Left forelimb (tissue), 1 donor: Measurements from ENCODE around the gene TMEM187.

Experiments
- DNase-seq: peaks from one replicate; pipeline ENCODE4 v3.0.0-alpha.2; 2018; ENCODE audit warnings: low spot score

The TMEM187 gene

GRCh38 chrX:153955228-153955732 is 17.3 kb upstream of the TMEM187 start:
- no peak for DNase-seq

DNA sequence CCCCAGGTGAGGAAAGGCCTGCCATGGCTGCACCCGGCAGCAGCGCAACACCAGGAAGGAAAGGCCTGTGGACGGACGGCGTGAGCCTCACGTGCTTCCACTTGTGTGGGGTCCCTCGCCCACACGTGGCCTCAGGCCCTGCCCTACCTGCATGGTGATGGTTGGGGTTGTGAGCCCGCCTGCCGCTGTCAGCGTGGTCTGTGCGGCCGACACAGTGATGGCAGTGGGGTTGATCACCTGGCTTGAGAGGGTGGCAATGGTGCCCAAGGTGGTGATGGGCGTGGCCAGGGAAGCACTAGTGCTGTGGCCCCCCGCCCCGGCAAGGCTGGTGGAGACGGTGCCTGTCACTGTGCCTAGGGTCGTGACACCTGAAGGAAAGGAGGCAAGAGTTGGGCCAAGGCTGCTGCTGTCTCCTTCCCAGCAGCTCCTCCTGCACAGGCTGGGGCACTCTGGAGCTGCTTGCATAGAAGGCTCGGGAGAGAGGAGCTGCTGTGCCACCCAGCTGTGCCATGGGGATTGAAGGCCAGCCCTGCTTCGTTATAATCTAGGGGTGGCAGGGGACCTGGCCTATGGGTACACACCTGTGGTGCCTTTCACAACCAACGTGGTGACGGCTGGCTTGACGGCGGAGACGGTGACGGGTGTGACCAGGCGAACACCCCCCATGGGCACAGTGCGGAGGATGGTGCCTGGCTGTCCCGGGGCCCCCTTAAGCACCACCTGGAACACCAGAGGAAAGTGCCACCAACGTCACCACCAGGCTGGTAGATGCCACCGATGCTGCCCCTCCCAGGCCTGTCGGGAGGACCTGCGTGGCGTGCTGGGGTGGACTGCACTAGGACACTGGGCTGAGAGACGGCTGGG is 16.3 kb upstream of the TMEM187 start:
- DNase-seq = no peak

DNA sequence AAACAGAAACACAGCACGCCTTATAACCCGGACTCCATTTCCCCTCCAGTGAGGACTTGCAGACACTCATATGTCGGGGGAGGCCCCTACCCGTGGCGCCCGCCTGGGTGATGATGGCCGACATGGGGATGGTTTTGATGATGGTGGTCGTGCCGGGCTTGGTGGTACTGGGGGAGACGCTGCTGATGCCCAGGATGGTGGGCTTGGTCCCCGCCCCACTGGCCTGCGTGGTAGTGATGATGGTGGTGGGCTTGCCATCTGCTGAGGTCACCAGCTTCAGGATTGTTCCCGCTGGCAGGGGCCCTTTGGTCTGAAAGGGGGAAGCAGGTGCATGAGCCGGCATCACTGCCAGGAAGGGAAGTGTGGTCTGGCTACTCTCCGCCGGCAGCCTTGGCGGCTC is 15.3 kb upstream of the TMEM187 start:
- no peak for DNase-seq

- DNase-seq = no peak
Observed at GRCh38 chrX:153958605-153959004, 13.9 kb upstream of the TMEM187 start.

GRCh38 chrX:153959649-153960048 is 12.9 kb upstream of the TMEM187 start:
- no peak for DNase-seq

DNA sequence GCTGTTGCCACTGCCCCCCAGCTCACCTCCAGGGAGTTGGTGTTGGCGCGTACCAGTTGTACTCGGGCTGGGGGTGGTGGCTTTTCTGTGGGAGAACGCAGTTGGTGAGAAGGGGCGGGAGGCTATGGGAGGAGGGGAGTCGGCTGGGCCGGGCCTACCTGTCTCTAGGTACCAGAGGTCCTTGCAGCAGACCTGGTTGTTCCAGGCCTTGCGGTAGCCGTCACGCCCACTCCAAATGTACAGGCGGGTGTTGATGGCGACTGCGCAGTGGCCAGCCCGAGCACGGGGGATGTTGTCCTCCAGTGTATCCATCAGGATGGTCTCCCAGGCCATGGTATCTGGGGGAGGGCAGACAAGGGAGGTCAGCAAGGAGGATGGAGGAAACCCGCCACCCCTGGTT is 12.5 kb upstream of the TMEM187 start:
- no peak for DNase-seq

GRCh38 chrX:153960786-153961185 is 11.8 kb upstream of the TMEM187 start:
- no peak for DNase-seq

GRCh38 chrX:153961292-153961691 is 11.3 kb upstream of the TMEM187 start:
- no peak for DNase-seq

GRCh38 chrX:153963546-153963945 is 9.0 kb upstream of the TMEM187 start:
- no peak for DNase-seq

- no peak for DNase-seq
Observed at GRCh38 chrX:153964105-153964504, 8.4 kb upstream of the TMEM187 start.

- DNase-seq = no peak
Observed at GRCh38 chrX:153965406-153965805, 7.1 kb upstream of the TMEM187 start.

GRCh38 chrX:153966283-153966688 is 6.3 kb upstream of the TMEM187 start:
- no peak for DNase-seq

DNA sequence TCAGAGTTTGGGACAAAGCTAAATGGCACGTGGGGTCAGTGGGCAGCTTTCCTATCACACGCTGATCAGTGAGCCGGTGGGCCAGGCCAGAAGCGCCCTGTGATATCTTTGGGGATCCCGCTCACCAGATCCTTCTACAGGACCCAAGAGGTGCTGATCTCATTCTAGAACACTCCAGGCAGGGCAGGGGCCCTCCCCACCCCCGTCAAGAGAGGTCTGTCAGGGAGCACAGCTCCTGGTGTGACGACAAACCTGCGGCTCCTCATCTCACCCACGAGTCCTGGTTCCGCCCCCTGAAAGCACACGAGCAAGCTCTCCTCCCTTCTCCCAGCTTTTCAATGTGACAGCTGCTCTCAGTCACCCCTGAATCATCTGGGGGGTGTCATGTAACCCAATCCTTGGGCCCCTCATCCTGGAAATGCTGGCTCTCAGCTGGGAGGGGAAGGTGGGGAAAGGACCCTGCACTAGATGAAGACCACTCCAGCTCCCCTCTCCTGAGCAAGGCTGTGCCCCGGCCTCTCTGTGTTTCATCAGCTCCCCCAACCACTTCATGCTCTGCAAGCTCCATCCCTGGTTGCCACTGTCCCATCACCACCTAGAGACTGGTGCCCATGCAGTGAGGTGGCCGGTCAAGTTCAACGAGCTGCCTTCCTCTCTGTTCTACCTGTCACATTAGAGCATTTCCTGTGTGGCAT is 5.6 kb upstream of the TMEM187 start:
- no peak for DNase-seq

- no peak for DNase-seq
Observed at GRCh38 chrX:153967536-153968224, 4.9 kb upstream of the TMEM187 start.

- no peak for DNase-seq
Observed at GRCh38 chrX:153968255-153968654, 4.3 kb upstream of the TMEM187 start.

DNA sequence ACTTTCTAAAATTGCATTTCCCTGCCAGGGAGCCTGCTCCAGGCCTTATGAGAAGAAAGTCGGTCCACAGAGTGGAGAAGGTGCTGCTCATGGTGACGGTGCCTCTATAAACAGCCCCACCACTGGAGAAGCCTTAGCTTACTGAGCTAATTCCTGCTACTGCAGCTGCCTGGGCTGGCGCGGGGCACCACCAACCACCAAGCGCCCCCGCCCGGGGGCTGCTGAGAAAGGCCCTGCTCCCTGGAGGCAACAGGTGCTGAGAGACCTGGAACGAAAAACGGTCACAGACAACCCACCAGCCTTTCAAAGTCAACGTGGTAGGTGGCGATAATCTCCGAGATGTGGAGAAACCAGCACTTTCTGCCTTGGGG is 3.8 kb upstream of the TMEM187 start:
- no peak for DNase-seq

DNA sequence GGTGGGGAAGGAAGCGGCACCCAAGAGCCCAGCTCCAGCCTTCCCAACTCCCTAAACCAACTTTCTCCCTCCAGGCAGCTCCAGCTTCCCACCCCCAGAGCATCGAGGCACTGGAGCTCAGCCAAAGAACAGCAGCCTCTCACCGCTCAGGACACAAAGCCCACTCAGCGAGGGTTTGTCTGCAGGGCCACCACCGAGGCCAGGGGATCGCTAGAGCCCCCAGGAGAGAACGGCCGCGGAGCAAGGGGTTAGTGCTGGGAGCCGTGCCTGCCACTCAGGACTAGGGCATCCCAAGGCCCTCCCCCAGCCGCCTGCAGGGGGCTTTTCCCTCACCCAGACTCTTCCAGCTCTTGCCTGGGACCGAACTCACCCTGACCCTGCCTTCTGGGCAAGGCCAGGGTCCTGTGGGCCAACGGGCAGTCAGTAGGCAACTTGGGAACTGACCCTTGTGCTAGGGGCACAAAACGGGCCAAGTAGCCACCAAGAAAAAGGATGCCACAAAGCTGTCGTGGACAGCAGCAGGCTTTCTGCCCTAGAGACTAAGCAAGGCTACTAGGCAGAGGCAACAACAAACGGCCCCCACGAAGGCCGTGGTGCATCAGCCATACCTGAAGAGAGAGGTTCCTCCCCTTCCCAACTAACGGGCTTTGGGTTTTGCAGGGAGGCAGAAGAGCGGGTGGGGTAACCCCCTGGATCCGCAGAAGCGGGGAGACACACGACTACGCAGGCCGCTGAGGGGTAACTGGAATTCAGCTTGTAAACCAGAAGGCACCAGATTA is 3.2 kb upstream of the TMEM187 start:
- no peak for DNase-seq

GRCh38 chrX:153969904-153970356 is 2.6 kb upstream of the TMEM187 start:
- DNase-seq = no peak

DNA sequence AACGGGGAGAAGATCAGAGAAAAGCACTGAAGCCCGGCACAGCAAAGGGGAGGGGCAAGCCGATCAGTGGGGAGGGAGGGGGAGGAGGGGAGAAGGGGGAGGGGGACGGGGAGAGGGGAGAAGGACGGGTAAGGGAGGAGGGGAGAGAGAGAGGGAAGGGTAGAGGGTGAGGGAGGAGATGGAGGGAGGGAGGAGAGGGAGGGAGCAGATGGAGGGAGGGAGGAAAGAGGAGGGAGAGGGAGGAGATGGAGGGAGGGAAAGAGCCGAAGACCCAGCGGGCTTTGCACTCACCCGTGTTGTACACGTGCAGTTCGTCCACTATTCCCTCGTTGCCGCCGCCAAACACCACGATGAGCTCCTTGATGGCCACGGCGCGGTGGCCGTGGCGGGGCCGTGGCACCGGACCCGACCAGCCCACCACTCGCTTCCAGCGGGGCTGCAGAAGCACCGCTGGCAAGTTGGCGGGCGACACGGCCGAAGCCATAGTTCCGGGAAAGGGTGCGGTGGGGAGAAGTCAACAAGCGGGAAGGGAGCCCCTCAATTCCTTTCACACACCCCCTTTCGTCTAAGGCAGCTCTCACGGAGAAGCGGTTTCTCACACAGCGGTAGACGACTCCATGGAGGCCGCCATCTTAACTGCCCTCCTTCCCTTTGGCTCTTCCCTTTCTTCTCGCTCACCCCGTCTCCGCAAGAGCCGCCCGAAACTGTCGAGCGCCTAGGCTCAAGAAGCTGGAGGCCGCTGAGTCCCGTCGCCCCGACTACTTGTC is 2.0 kb upstream of the TMEM187 start:
- DNase-seq = no peak

DNA sequence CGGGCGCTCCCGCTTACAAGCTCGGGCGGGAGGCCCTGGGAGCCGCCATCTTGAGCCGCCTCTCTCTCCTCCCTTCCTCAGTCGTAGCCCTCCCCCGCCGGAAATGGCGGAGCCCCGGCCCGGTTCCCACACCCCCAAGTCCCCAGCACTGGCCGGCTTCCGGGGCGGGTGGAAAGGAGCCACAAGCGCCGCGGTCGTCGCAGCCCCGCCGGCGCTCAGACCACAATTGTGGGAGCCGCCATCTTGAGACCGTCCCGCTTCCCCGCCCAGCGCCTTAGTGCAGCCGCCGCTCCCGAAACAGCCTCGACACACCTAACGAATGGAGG is 1.5 kb upstream of the TMEM187 start:
- DNase-seq = peak; percentile 89
